Stimulated activated CD8-positive, alpha-beta memory T cell treated with anti-CD3 and anti-CD28 coated beads, Interleukin-12 subunit alpha, Interleukin-12 subunit beta, amount 100 ng/mL, for 4 hours (primary cell): ENCODE results near the gene PRSS21.
A peak's percentile ranks its signal among the peaks of the same experiment; 100 is the strongest.

Experiments
- DNase-seq: peaks from one replicate; pipeline ENCODE4 v3.0.0-alpha.2; 2020; ENCODE audit warnings: low read depth

The PRSS21 gene

GRCh38 chr16:2816751-2817339 lies at the start of gene PRSS21:
Gene PRSS21, plus strand, starts transcription at chr16:2817237. Its CDS starts 32 bp downstream, at chr16:2817269.
- DNase-seq = peak; percentile 19

GRCh38 chr16:2767891-2768290 lies 49.1 kb upstream of the PRSS21 start:
- no peak for DNase-seq

GRCh38 chr16:2768403-2769089 lies 48.5 kb upstream of the PRSS21 start:
- no peak for DNase-seq

- DNase-seq = no peak
Measured at GRCh38 chr16:2769100-2769529, 47.9 kb upstream of the PRSS21 start.

GRCh38 chr16:2769675-2770056 lies 47.4 kb upstream of the PRSS21 start:
- DNase-seq = no peak

- DNase-seq = no peak
Measured at GRCh38 chr16:2770057-2770951, 46.7 kb upstream of the PRSS21 start.

- no peak for DNase-seq
Measured at GRCh38 chr16:2771496-2772402, 45.3 kb upstream of the PRSS21 start.

- DNase-seq = no peak
Measured at GRCh38 chr16:2773188-2773968, 43.7 kb upstream of the PRSS21 start.

GRCh38 chr16:2774161-2774891 lies 42.7 kb upstream of the PRSS21 start:
- DNase-seq = no peak

- no peak for DNase-seq
Measured at GRCh38 chr16:2775131-2775716, 41.8 kb upstream of the PRSS21 start.

- DNase-seq = no peak
Measured at GRCh38 chr16:2775765-2776499, 41.1 kb upstream of the PRSS21 start.

GRCh38 chr16:2776500-2777139 lies 40.4 kb upstream of the PRSS21 start:
- DNase-seq = no peak

- peak; percentile 86 for DNase-seq
Measured at GRCh38 chr16:2777231-2777902, 39.7 kb upstream of the PRSS21 start, which contains the start of gene ELOB. Gene ELOB, minus strand, starts transcription at chr16:2777280. Its CDS starts 41 bp downstream, at chr16:2777239.

GRCh38 chr16:2777903-2778629 lies 39.0 kb upstream of the PRSS21 start:
- no peak for DNase-seq

- DNase-seq = no peak
Measured at GRCh38 chr16:2778630-2778958, 38.4 kb upstream of the PRSS21 start.

GRCh38 chr16:2779151-2779920 lies 37.7 kb upstream of the PRSS21 start:
- DNase-seq = no peak
